Subcutaneous adipose tissue (tissue), 4 donors: ENCODE data around the gene CFH. TPM values are rescaled to one million over a fixed set of nuclear protein-coding genes. Genes with fewer than 3 reads are reported as not detected.

ENCODE experiments used
- CTCF ChIP-seq: fragments of 450-650 bp; IDR thresholded peaks from one replicate; pipeline ENCODE4 v1.5.1; 2016; ENCODE audit warnings: low read depth, mild to moderate bottlenecking, control low read depth, antibody characterized with exemption, moderate library complexity
- total RNA-seq, 4 donors: library from RNA; depleted of rRNA; stranded (reverse); fragments of >200 nt; gene quantifications; one replicate each; pipeline ENCODE4 v1.1.0, GENCODE V29; 2016

Gene CFH
- total RNA-seq, 4 donors from 2014 or later, result 40.7 to 434 (median 374) TPM

DNA sequence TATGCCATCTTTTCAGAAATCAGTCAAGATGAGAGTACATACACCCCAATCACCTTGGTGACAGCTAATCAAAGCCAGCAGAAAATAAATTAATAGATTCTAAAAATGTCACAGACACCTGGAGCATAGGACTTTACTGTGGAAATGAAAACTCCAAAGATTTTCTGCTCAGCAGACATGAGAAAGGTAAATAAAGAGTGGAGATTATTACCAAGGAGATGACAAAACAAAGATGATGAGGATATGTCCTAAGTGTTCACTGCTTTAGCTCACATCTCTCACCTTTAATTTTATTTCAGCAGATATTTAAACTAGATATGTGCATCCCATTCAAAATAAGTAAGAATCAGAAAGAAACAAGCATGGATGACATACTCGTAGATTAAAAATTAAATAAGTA lies 28.8 kb upstream of the CFH start:
- no peak for TF ChIP-seq CTCF

GRCh38 chr1:196628838-196629237 lies 23.0 kb upstream of the CFH start:
- no peak for TF ChIP-seq CTCF

GRCh38 chr1:196637606-196638005 lies 14.2 kb upstream of the CFH start:
- no peak for TF ChIP-seq CTCF

DNA sequence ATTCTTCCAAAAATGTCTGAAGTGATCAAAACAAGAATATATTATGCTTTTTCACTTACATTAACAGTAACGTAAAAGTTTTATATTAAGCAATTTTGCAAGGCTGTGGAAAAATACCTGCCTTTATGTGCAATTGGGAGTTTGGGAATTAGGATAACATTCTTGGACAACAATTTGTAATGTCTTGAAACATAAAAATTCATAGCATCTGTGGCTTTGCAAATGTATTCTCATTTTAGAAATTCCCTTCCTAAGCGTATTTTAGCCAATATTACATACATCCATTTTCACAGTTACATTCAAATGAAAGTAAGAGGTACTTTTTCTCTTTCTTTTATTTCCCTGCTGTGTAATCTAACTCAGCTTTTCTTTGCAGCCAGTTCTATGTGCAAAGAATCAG lies 13.4 kb upstream of the CFH start:
- TF ChIP-seq CTCF, result no peak

GRCh38 chr1:196640976-196641375 lies 10.9 kb upstream of the CFH start:
- TF ChIP-seq CTCF, result no peak

DNA sequence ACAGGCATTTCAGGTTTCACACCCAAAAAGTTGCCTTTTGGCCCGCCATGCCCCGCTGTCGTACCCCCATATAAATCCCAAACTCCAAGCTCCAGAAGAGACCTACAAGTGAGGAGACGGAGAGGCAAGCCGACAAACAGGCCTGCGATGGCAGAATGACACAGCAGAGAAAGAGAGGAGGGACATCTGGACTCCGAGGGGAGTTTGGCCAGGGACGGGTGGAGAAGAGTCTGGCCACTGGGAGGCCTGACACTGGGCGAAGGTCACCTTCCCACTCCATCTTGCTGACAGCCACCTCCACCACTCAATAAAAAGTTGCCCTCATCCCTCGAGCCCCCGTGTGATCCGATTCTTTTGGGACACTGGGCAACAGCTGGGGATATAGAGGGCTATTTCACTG lies 1.9 kb upstream of the CFH start:
- no peak for TF ChIP-seq CTCF

- TF ChIP-seq CTCF, result no peak
These were observed 1.4 kb upstream of the CFH start for GRCh38 chr1:196650403-196650802.
